ENCODE results near the gene LDB1. TPM values are rescaled to one million over a fixed set of nuclear protein-coding genes. Genes with fewer than 3 reads are reported as not detected.

Gene LDB1
- total and polyA plus RNA-seq, 2 of the 13 experiments (the other 11 are each of a cell fraction or from before 2014, with no cell fraction given) = 17.2 to 45.5 TPM

GRCh38 chr10:102150970-102151773 is 31.0 kb upstream of the LDB1 start:
- Histone ChIP-seq H4K20me1 (ENCODE audit: insufficient read depth, low read length) (peaks cover 11% of the 10 kb centered on the region), H3K4me2 (ENCODE audit: low read depth, low read length) (peak overlapping the region; percentile 76), H3K4me1 (ENCODE audit: insufficient read depth, low read length) (peaks cover 35% of the 10 kb centered on the region), H3K4me3 (replicated peaks in 1 of 3; ENCODE audit: insufficient read depth in 1 of 3, low read depth in 2 of 3, low read length in 3 of 3) (peak overlapping the region in 2 of 3 experiments; percentile 25 to 97; a peak in 3 of 6 replicates), H3K9ac (ENCODE audit: insufficient read depth, low read depth, low read length) (peak overlapping the region; percentile 91), H3K36me3 (replicated peaks in 1 of 2; ENCODE audit: control insufficient read depth in 1 of 2, insufficient read depth in 2 of 2, low read length in 2 of 2) (peaks cover 23 to 54% of the 10 kb centered on the region in 2 experiments), H2AFZ (ENCODE audit: low read length) (no peak overlapping the region), H3K27me3 (ENCODE audit: control insufficient read depth in 1 of 2, insufficient read depth in 2 of 2, low read length in 2 of 2) (no peaks in the 10 kb centered on the region; a peak in 1 of 5 replicates), H3K9me3 (ENCODE audit: low read length) (no peaks in the 10 kb centered on the region), H3K79me2 (ENCODE audit: insufficient read depth, low read length) (peaks cover 36% of the 10 kb centered on the region), H3K27ac (ENCODE audit: extremely low read length, insufficient read depth, low read length) (peak overlapping the region; percentile 87)
- 59% methylated on average over 3 of the region's 3 CpGs for WGBS (ENCODE audit: low lambda C conversion rate)
- in situ Hi-C loops (cut with HindIII; ENCODE audit: extremely low pct_ligation_motif_present, low pct_unique_long_range_greater_than_20kb) = no loop called here
- intact Hi-C loops (cut with micrococcal nuclease; ENCODE audit: unreplicated experiment) = no loop called here
- TF ChIP-seq POLR2A (IDR thresholded peaks at IDR 0.05; ENCODE audit: insufficient read depth in 1 of 2, low read depth in 2 of 2, low read length in 2 of 2) (peak in 1 of 2 experiments; percentile 16; a peak in 1 of 4 replicates), ZNF770 (CRISPR knock-in tag; IDR thresholded peaks at IDR 0.05) (peak; percentile 76), CENPBD1 (CRISPR knock-in tag; IDR thresholded peaks at IDR 0.05; ENCODE audit: borderline replicate concordance, low read depth) (no peak), POGK (CRISPR knock-in tag; conservative IDR thresholded peaks at IDR 0.05) (peak; percentile 7; the same call in 1 of the 2 replicates)
- ChIA-PET POLR2A (interaction anchor here (0.7 to 3.3 kb wide), 15 partner anchors 7 to 528 kb away, joined by 3 to 11 read pairs (median 5); partner anchors contain the start of gene GBF1), CTCF (ENCODE audit: low intra/inter-chr PET ratio, low total read pairs) (no interaction called here)
- TSS peak; percentile 86 for BruUV-seq (replicated peaks)
- FAIRE-seq (peak; percentile 60), DNase-seq (ENCODE audit: low spot score) (peak; percentile 65), ATAC-seq (peak; percentile 20)
